Measurements from ENCODE around the gene UVRAG.

- no peak for TF ChIP-seq CTCF (IDR thresholded peaks at IDR 0.05; ENCODE audit: low read depth, low read length)
- TF ChIP-seq EZH2phosphoT487 (IDR thresholded peaks at IDR 0.05; ENCODE audit: low read depth), result no peak
Observed at GRCh38 chr11:75907906-75908527, 93.0 kb downstream of the UVRAG start.

All from OCI-LY3 (cell line).